HepG2 (cell line): Measurements from ENCODE around the gene DDHD1. TPM values are rescaled to one million over a fixed set of nuclear protein-coding genes. Genes with fewer than 3 reads are reported as not detected.

Experiments
- ATAC-seq: fragments of 200-7000 bp; cut with Tn5 transposase; 3 replicates; pipeline ENCODE4 v1.9.1; 2020; ENCODE audit warnings: mild to moderate bottlenecking, moderate library complexity
- BruUV-seq: library from RNA; stranded (reverse); fragments of 400-500 nt; replicated peaks from 2 replicates; lab custom pipeline; 2021; lab: Mats Ljungman, UMichigan
- CTCF ChIA-PET: fragments of 300-600 bp; formaldehyde crosslinking; extraction: SDS; loops from one replicate; lab custom pipeline; 2021; ENCODE audit warnings: low total read pairs, inconsistent platforms, low intra/inter-chr PET ratio; lab: Yijun Ruan, JAX
- POLR2A ChIA-PET: fragments of 350-600 bp; sonication (Branson Sonifier 250); formaldehyde crosslinking; loops from one replicate; lab custom pipeline; 2020; ENCODE audit warnings: antibody characterized with exemption, inconsistent platforms; lab: Yijun Ruan, JAX
- DNase-seq: peaks from one replicate; pipeline ENCODE4 v3.0.0-alpha.2; 2015; ENCODE audit warnings: low spot score
- FAIRE-seq: peaks from 3 replicates; lab custom pipeline; 2011; peaks lifted over from hg19 to GRCh38; lab: Jason Lieb, UNC
- H2AFZ ChIP-seq: one replicate; pipeline ENCODE4 v1.6.1; 2011; ENCODE audit warnings: low read length, inconsistent platforms
- H3K27ac ChIP-seq: fragments of 300-600 bp; 3 replicates; pipeline ENCODE4 v1.8.0; 2011; ENCODE audit warnings: mixed run types, mild to moderate bottlenecking, mixed read lengths, low read length, inconsistent platforms; ENCODE audit not compliant: insufficient read depth; ENCODE audit errors: extremely low read length
- H3K27me3 ChIP-seq, 2 experiments: fragments of 200-600 bp in 1 of 2; 2 replicates in 1 of 2; 3 replicates in 1 of 2; pipeline versions ENCODE4 v1.6.0 to v1.8.0; 2011; ENCODE audit warnings: low read length in 2 of 2, mild to moderate bottlenecking in 2 of 2, moderate library complexity in 2 of 2, inconsistent platforms in 1 of 2; ENCODE audit not compliant: insufficient read depth in 2 of 2, control insufficient read depth in 1 of 2
- H3K36me3 ChIP-seq, 2 experiments: fragments of 200-600 bp in 1 of 2; replicated peaks in 1 of 2; 2 replicates in 1 of 2; 3 replicates in 1 of 2; pipeline versions ENCODE4 v1.5.1 to v1.8.0; 2011; ENCODE audit warnings: low read length in 2 of 2, inconsistent platforms in 1 of 2; ENCODE audit not compliant: insufficient read depth in 2 of 2, control insufficient read depth in 1 of 2
- H3K4me1 ChIP-seq: 2 replicates; pipeline ENCODE4 v1.5.1; 2012; ENCODE audit warnings: low read length, inconsistent platforms; ENCODE audit not compliant: insufficient read depth
- H3K4me2 ChIP-seq: 2 replicates; pipeline ENCODE4 v1.6.0; 2011; ENCODE audit warnings: low read depth, low read length, inconsistent platforms
- H3K4me3 ChIP-seq, 3 experiments: fragments of 200-600 bp in 1 of 3; sonication (generic), shearing (Covaris generic) in 1 of 3; replicated peaks in 1 of 3; 2 replicates each; pipeline ENCODE4 v1.5.1; 2011 to 2016; ENCODE audit warnings: low read length in 3 of 3, inconsistent platforms in 2 of 3, low read depth in 2 of 3, mild to moderate bottlenecking in 2 of 3, control low read depth in 1 of 3, mixed read lengths in 1 of 3; ENCODE audit not compliant: insufficient read depth in 1 of 3
- H3K79me2 ChIP-seq: one replicate; pipeline ENCODE4 v1.6.1; 2011; ENCODE audit warnings: low read length, inconsistent platforms; ENCODE audit not compliant: insufficient read depth
- H3K9ac ChIP-seq: 2 replicates; pipeline ENCODE4 v1.6.0; 2011; ENCODE audit warnings: mild to moderate bottlenecking, low read depth, low read length, inconsistent platforms; ENCODE audit not compliant: insufficient read depth
- H3K9me3 ChIP-seq: 2 replicates; pipeline ENCODE4 v1.5.1; 2012; ENCODE audit warnings: mild to moderate bottlenecking, low read length
- H4K20me1 ChIP-seq: 2 replicates; pipeline ENCODE4 v1.6.0; 2011; ENCODE audit warnings: inconsistent platforms, mild to moderate bottlenecking, low read length, moderate library complexity; ENCODE audit not compliant: insufficient read depth
- FOXA3 ChIP-seq: IDR thresholded peaks from 2 replicates; pipeline ENCODE4 v1.6.1; 2016; ENCODE audit warnings: missing genetic modification reagents, missing compliant biosample characterization
- KDM1A ChIP-seq: IDR thresholded peaks from 2 replicates; pipeline ENCODE4 v1.6.1; 2016; ENCODE audit warnings: missing compliant biosample characterization
- KDM2A ChIP-seq: sonication (generic); formaldehyde crosslinking; IDR thresholded peaks from 2 replicates; pipeline ENCODE4 v1.4.0; 2020; ENCODE audit warnings: low read depth, missing genetic modification reagents, borderline replicate concordance
- SMARCC2 ChIP-seq: fragments of 450-650 bp; IDR thresholded peaks from 2 replicates; pipeline ENCODE4 v1.6.1; 2017; ENCODE audit warnings: antibody characterized with exemption, mild to moderate bottlenecking
- SYNCRIP ChIP-seq: fragments of 200-400 bp; formaldehyde crosslinking; IDR thresholded peaks from 2 replicates; pipeline ENCODE4 v1.6.1; 2018; ENCODE audit warnings: mild to moderate bottlenecking, low read depth, low read length; ENCODE audit not compliant: insufficient read depth
- ZNF20 ChIP-seq: sonication (generic); formaldehyde crosslinking; IDR thresholded peaks from 2 replicates; pipeline ENCODE4 v1.4.0; 2020; ENCODE audit warnings: mild to moderate bottlenecking, moderate library complexity, missing genetic modification reagents
- ZNF264 ChIP-seq: sonication (generic); formaldehyde crosslinking; IDR thresholded peaks from 2 replicates; pipeline ENCODE4 v1.4.0; 2020; ENCODE audit warnings: missing genetic modification reagents
- ZNF296 ChIP-seq: sonication (generic); formaldehyde crosslinking; conservative IDR thresholded peaks from 2 replicates; pipeline ENCODE4 v1.5.0; 2020; ENCODE audit warnings: mild to moderate bottlenecking, missing genetic modification reagents
- ZNF30 ChIP-seq: sonication (generic); formaldehyde crosslinking; IDR thresholded peaks from 2 replicates; pipeline ENCODE4 v1.5.0; 2020; ENCODE audit warnings: mild to moderate bottlenecking, missing genetic modification reagents
- ZNF501 ChIP-seq: sonication (generic); formaldehyde crosslinking; IDR thresholded peaks from 2 replicates; pipeline ENCODE4 v1.5.1; 2020; ENCODE audit warnings: mild to moderate bottlenecking, moderate library complexity, missing genetic modification reagents
- ZNF614 ChIP-seq: IDR thresholded peaks from 2 replicates; pipeline ENCODE4 v1.6.1; 2018; ENCODE audit warnings: missing biosample characterization, missing genetic modification reagents, inconsistent platforms, borderline replicate concordance
- ZNF652 ChIP-seq: IDR thresholded peaks from 2 replicates; pipeline ENCODE4 v1.6.1; 2016; ENCODE audit warnings: low read depth, borderline replicate concordance
- ZNF883 ChIP-seq: sonication (generic); formaldehyde crosslinking; IDR thresholded peaks from 2 replicates; pipeline ENCODE4 v1.5.1; 2020; ENCODE audit warnings: mild to moderate bottlenecking, missing genetic modification reagents; ENCODE audit errors: not compliant biosample characterization
- WGBS: methylation state at CpG from one replicate; pipeline ENCODE4 v1.1.6; 2017; ENCODE audit warnings: low lambda C conversion rate; 5-methylcytosine and 5-hydroxymethylcytosine counted together
- in situ Hi-C: cut with HindIII; loops from 2 replicates; pipeline ENCODE4 v1.10.0; 2017; ENCODE audit warnings: low pct_unique_long_range_greater_than_20kb; ENCODE audit not compliant: extremely low pct_ligation_motif_present
- intact Hi-C: fragments of 100-400 bp; cut with micrococcal nuclease; formaldehyde crosslinking; loops from one replicate; pipeline ENCODE4 v1.10.0; 2022; ENCODE audit not compliant: unreplicated experiment
- polyA plus RNA-seq, 8 experiments: library from polyadenylated mRNA; depleted of rRNA in 3 of 8; stranded (reverse) in 7 of 8; unstranded in 1 of 8; fragments of >200 nt; fragmentation: Illumina TruSeq in 4 of 8; extraction: Trizol in 4 of 8; gene quantifications; 2 replicates each; pipeline versions ENCODE4 v1.2.1 to v1.2.3, GENCODE V29; 2011 to 2016; ENCODE audit warnings: low read depth in 4 of 8, missing spikeins in 1 of 8, mixed read lengths in 1 of 8; ENCODE audit not compliant: insufficient read depth in 1 of 8
- total RNA-seq, 5 experiments: library from RNA; depleted of rRNA; stranded (reverse); fragments of >200 nt; fragmentation: Illumina TruSeq; extraction: Trizol; gene quantifications; 2 replicates each; pipeline ENCODE4 v1.2.3, GENCODE V29; 2016; ENCODE audit warnings: low read depth in 1 of 5
- TF ChIP-seq, protein P1 (sequence below): IDR thresholded peaks from 2 replicates; pipeline ENCODE4 v1.4.0; 2020; ENCODE audit warnings: mild to moderate bottlenecking, missing genetic modification reagents
- TF ChIP-seq, protein P2 (sequence below): sonication (generic); formaldehyde crosslinking; IDR thresholded peaks from 2 replicates; pipeline ENCODE4 v1.4.0; 2020; ENCODE audit warnings: missing genetic modification reagents, borderline replicate concordance
- TF ChIP-seq, protein P3 (sequence below), 2 experiments: sonication (generic) in 1 of 2; formaldehyde crosslinking in 1 of 2; IDR thresholded peaks; 2 replicates each; pipeline versions ENCODE4 v1.4.0 to v1.6.1; 2018 to 2020; ENCODE audit warnings: missing genetic modification reagents in 2 of 2, borderline replicate concordance in 1 of 2, low read depth in 1 of 2, mild to moderate bottlenecking in 1 of 2, missing biosample characterization in 1 of 2

The DDHD1 gene
- total and polyA plus RNA-seq, 2 of the 13 experiments (the other 11 are each of a cell fraction or from before 2014, with no cell fraction given): 4.6 to 8.3 TPM

DNA sequence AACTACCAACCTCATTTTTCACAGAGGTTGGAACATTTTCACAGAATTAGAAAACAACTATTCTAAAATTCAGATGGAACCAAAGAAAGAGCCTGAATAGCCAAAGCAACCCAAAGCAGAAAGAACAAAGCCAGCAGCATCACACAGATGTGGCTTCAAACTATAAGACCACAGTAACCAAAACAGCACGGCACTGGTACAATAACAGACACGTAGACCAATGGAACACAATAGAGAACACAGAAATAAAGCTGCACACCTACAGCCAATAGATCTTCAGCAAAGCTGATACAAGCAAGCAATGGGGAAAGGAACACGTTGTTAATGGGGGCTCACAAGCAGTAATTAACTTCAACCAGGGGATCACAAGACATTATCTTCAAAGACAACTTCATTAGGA is 114.5 kb downstream of the DDHD1 start:
- FAIRE-seq (no peak), DNase-seq (no peak), ATAC-seq (no peak)
- intact Hi-C loops (no loop called here), in situ Hi-C loops (no loop called here)
- Histone ChIP-seq H3K36me3 (no peaks in the 10 kb centered on the region), H3K79me2 (no peaks in the 10 kb centered on the region), H3K4me1 (no peaks in the 10 kb centered on the region), H2AFZ (no peak overlapping the region), H4K20me1 (no peaks in the 10 kb centered on the region), H3K9me3 (no peaks in the 10 kb centered on the region), H3K9ac (no peak overlapping the region), H3K4me2 (no peak overlapping the region), H3K27me3 (no peaks in the 10 kb centered on the region), H3K4me3 (no peak overlapping the region), H3K27ac (no peak overlapping the region)
- POLR2A ChIA-PET: no interaction called here
- CTCF ChIA-PET: no interaction called here
- 98% methylated on average over 3 of the region's 3 CpGs for WGBS
- no TSS peak for BruUV-seq
- no peak for TF ChIP-seq ZNF501
- TF ChIP-seq, protein P1, sequence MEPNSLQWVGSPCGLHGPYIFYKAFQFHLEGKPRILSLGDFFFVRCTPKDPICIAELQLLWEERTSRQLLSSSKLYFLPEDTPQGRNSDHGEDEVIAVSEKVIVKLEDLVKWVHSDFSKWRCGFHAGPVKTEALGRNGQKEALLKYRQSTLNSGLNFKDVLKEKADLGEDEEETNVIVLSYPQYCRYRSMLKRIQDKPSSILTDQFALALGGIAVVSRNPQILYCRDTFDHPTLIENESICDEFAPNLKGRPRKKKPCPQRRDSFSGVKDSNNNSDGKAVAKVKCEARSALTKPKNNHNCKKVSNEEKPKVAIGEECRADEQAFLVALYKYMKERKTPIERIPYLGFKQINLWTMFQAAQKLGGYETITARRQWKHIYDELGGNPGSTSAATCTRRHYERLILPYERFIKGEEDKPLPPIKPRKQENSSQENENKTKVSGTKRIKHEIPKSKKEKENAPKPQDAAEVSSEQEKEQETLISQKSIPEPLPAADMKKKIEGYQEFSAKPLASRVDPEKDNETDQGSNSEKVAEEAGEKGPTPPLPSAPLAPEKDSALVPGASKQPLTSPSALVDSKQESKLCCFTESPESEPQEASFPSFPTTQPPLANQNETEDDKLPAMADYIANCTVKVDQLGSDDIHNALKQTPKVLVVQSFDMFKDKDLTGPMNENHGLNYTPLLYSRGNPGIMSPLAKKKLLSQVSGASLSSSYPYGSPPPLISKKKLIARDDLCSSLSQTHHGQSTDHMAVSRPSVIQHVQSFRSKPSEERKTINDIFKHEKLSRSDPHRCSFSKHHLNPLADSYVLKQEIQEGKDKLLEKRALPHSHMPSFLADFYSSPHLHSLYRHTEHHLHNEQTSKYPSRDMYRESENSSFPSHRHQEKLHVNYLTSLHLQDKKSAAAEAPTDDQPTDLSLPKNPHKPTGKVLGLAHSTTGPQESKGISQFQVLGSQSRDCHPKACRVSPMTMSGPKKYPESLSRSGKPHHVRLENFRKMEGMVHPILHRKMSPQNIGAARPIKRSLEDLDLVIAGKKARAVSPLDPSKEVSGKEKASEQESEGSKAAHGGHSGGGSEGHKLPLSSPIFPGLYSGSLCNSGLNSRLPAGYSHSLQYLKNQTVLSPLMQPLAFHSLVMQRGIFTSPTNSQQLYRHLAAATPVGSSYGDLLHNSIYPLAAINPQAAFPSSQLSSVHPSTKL (CRISPR knock-in tag): no peak
- TF ChIP-seq, protein P2, sequence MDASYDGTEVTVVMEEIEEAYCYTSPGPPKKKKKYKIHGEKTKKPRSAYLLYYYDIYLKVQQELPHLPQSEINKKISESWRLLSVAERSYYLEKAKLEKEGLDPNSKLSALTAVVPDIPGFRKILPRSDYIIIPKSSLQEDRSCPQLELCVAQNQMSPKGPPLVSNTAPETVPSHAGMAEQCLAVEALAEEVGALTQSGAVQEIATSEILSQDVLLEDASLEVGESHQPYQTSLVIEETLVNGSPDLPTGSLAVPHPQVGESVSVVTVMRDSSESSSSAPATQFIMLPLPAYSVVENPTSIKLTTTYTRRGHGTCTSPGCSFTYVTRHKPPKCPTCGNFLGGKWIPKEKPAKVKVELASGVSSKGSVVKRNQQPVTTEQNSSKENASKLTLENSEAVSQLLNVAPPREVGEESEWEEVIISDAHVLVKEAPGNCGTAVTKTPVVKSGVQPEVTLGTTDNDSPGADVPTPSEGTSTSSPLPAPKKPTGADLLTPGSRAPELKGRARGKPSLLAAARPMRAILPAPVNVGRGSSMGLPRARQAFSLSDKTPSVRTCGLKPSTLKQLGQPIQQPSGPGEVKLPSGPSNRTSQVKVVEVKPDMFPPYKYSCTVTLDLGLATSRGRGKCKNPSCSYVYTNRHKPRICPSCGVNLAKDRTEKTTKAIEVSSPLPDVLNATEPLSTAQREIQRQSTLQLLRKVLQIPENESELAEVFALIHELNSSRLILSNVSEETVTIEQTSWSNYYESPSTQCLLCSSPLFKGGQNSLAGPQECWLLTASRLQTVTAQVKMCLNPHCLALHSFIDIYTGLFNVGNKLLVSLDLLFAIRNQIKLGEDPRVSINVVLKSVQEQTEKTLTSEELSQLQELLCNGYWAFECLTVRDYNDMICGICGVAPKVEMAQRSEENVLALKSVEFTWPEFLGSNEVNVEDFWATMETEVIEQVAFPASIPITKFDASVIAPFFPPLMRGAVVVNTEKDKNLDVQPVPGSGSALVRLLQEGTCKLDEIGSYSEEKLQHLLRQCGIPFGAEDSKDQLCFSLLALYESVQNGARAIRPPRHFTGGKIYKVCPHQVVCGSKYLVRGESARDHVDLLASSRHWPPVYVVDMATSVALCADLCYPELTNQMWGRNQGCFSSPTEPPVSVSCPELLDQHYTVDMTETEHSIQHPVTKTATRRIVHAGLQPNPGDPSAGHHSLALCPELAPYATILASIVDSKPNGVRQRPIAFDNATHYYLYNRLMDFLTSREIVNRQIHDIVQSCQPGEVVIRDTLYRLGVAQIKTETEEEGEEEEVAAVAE (CRISPR knock-in tag): no peak
- no peak for TF ChIP-seq ZNF264 (CRISPR knock-in tag)
- TF ChIP-seq ZNF30 (CRISPR knock-in tag): no peak
- TF ChIP-seq, protein P3, sequence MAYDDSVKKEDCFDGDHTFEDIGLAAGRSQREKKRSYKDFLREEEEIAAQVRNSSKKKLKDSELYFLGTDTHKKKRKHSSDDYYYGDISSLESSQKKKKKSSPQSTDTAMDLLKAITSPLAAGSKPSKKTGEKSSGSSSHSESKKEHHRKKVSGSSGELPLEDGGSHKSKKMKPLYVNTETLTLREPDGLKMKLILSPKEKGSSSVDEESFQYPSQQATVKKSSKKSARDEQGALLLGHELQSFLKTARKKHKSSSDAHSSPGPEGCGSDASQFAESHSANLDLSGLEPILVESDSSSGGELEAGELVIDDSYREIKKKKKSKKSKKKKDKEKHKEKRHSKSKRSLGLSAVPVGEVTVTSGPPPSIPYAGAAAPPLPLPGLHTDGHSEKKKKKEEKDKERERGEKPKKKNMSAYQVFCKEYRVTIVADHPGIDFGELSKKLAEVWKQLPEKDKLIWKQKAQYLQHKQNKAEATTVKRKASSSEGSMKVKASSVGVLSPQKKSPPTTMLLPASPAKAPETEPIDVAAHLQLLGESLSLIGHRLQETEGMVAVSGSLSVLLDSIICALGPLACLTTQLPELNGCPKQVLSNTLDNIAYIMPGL (CRISPR knock-in tag; IDR thresholded peaks at IDR 0.05; ENCODE audit: borderline replicate concordance in 1 of 2, low read depth in 1 of 2): no peak
- no peak for TF ChIP-seq KDM1A (CRISPR knock-in tag)
- TF ChIP-seq SYNCRIP: no peak
- TF ChIP-seq ZNF614 (CRISPR knock-in tag): no peak
- TF ChIP-seq ZNF20 (CRISPR knock-in tag): no peak
- no peak for TF ChIP-seq FOXA3 (CRISPR knock-in tag)
- no peak for TF ChIP-seq SMARCC2
- no peak for TF ChIP-seq KDM2A (CRISPR knock-in tag)
- TF ChIP-seq ZNF652 (CRISPR knock-in tag): no peak
- no peak for TF ChIP-seq ZNF296
- TF ChIP-seq ZNF883: no peak
